CD14-positive monocyte (primary cell): ENCODE data around the gene MRGPRX4. TPM values are rescaled to one million over a fixed set of nuclear protein-coding genes. Genes with fewer than 3 reads are reported as not detected.
A peak's percentile ranks its signal among the peaks of the same experiment; 100 is the strongest.

Experiments used
- DNase-seq, 3 donors: peaks; one replicate each; pipeline ENCODE4 v3.0.0-alpha.2; 2011 to 2022
- H2AFZ ChIP-seq: 2 replicates; pipeline ENCODE4 v1.6.0; 2012; ENCODE audit warnings: mild to moderate bottlenecking, low read depth, low read length, inconsistent platforms; ENCODE audit not compliant: insufficient read depth, poor library complexity, severe bottlenecking
- H3K27ac ChIP-seq, 2 donors: 1 replicate in 1 of 2; 2 replicates in 1 of 2; pipeline ENCODE4 v1.5.1; 2012 to 2013; ENCODE audit warnings: low read length in 2 of 2, control low read depth in 1 of 2, inconsistent platforms in 1 of 2, low read depth in 1 of 2, mild to moderate bottlenecking in 1 of 2
- H3K27me3 ChIP-seq, 2 donors: one replicate each; pipeline versions ENCODE4 v1.6.0 to v1.6.1; 2011 to 2013; ENCODE audit warnings: low read length in 2 of 2; ENCODE audit not compliant: control insufficient read depth in 2 of 2, insufficient read depth in 2 of 2
- H3K36me3 ChIP-seq, 2 donors: replicated peaks in 1 of 2; 1 replicate in 1 of 2; 2 replicates in 1 of 2; pipeline versions ENCODE4 v1.5.1 to v1.6.1; 2012 to 2013; ENCODE audit warnings: low read length in 2 of 2, control low read depth in 1 of 2, inconsistent platforms in 1 of 2, mild to moderate bottlenecking in 1 of 2; ENCODE audit not compliant: insufficient read depth in 2 of 2, control insufficient read depth in 1 of 2
- H3K4me1 ChIP-seq, 2 donors: 1 replicate in 1 of 2; 2 replicates in 1 of 2; pipeline versions ENCODE4 v1.5.1 to v1.6.1; 2012 to 2013; ENCODE audit warnings: low read length in 2 of 2, control low read depth in 1 of 2, inconsistent platforms in 1 of 2, mild to moderate bottlenecking in 1 of 2, moderate library complexity in 1 of 2; ENCODE audit not compliant: insufficient read depth in 2 of 2, control insufficient read depth in 1 of 2
- H3K4me2 ChIP-seq: replicated peaks from 2 replicates; pipeline ENCODE3; 2012; ENCODE audit warnings: low read length, moderate library complexity, mild to moderate bottlenecking; ENCODE audit not compliant: poor library complexity, severe bottlenecking; ENCODE audit errors: extremely low read depth
- H3K4me3 ChIP-seq, 3 experiments: fragments of 200-600 bp in 1 of 3; sonication (generic) in 1 of 3; replicated peaks in 1 of 3; 1 replicate in 2 of 3; 2 replicates in 1 of 3; pipeline ENCODE4 v1.5.1; 2011 to 2013; ENCODE audit warnings: low read length in 3 of 3, mild to moderate bottlenecking in 3 of 3, control low read depth in 2 of 3, low read depth in 2 of 3, inconsistent platforms in 1 of 3, moderate library complexity in 1 of 3
- H3K79me2 ChIP-seq: 2 replicates; pipeline ENCODE4 v1.6.0; 2012; ENCODE audit warnings: mild to moderate bottlenecking, control low read depth, inconsistent platforms, low read length, moderate library complexity; ENCODE audit not compliant: insufficient read depth
- H3K9ac ChIP-seq: 2 replicates; pipeline ENCODE4 v1.6.0; 2017; ENCODE audit warnings: low read length, mild to moderate bottlenecking; ENCODE audit not compliant: insufficient read depth, poor library complexity, severe bottlenecking
- H3K9me3 ChIP-seq, 2 donors: replicated peaks in 1 of 2; 1 replicate in 1 of 2; 2 replicates in 1 of 2; pipeline versions ENCODE4 v1.5.1 to v1.6.1; 2012 to 2013; ENCODE audit warnings: low read length in 2 of 2, control low read depth in 1 of 2; ENCODE audit not compliant: control insufficient read depth in 1 of 2, insufficient read depth in 1 of 2
- H4K20me1 ChIP-seq: 2 replicates; pipeline ENCODE4 v1.6.0; 2012; ENCODE audit warnings: mild to moderate bottlenecking, low read length, control low read depth, moderate library complexity; ENCODE audit not compliant: insufficient read depth
- H3K27ac Mint-ChIP-seq, 7 donors: one replicate each; pipeline ENCODE4 v1.8.0; 2020; ENCODE audit warnings: mild to moderate bottlenecking in 7 of 7, mixed read lengths in 7 of 7, moderate library complexity in 6 of 7, inconsistent platforms in 2 of 7
- H3K27me3 Mint-ChIP-seq, 3 donors: one replicate each; pipeline ENCODE4 v1.8.0; 2021 to 2022; ENCODE audit warnings: low read depth in 3 of 3, mild to moderate bottlenecking in 3 of 3, mixed read lengths in 3 of 3, moderate library complexity in 3 of 3, inconsistent platforms in 1 of 3
- H3K36me3 Mint-ChIP-seq, 2 donors: one replicate each; pipeline ENCODE4 v1.8.0; 2020; ENCODE audit warnings: mixed read lengths in 2 of 2, inconsistent platforms in 1 of 2, mild to moderate bottlenecking in 1 of 2
- H3K4me1 Mint-ChIP-seq: one replicate; pipeline ENCODE4 v1.8.0; 2020; ENCODE audit warnings: mild to moderate bottlenecking, mixed read lengths
- H3K4me3 Mint-ChIP-seq, 2 donors: one replicate each; pipeline ENCODE4 v1.8.0; 2020; ENCODE audit warnings: mild to moderate bottlenecking in 2 of 2, mixed read lengths in 2 of 2, moderate library complexity in 1 of 2
- H3K9me3 Mint-ChIP-seq, 7 donors: one replicate each; pipeline ENCODE4 v1.8.0; 2020 to 2022; ENCODE audit warnings: mixed read lengths in 7 of 7, mild to moderate bottlenecking in 6 of 7, moderate library complexity in 6 of 7, inconsistent platforms in 2 of 7
- CTCF ChIP-seq: fragments of 200-600 bp; IDR thresholded peaks from one replicate; pipeline ENCODE4 v1.8.0; 2022; ENCODE audit warnings: antibody characterized with exemption, mild to moderate bottlenecking
- WGBS: methylation state at CpG from one replicate; pipeline ENCODE4 v1.1.5; 2013; ENCODE audit warnings: missing lambda C conversion rate; ENCODE audit not compliant: insufficient coverage; 5-methylcytosine and 5-hydroxymethylcytosine counted together
- intact Hi-C, 2 donors: fragments of 100-400 bp; cut with micrococcal nuclease; formaldehyde crosslinking; loops; one replicate each; pipeline versions ENCODE4 v1.15.0 to v1.15.1; 2023
- polyA plus RNA-seq, 3 donors: library from polyadenylated mRNA; depleted of rRNA in 1 of 3; unstranded in 2 of 3; stranded (reverse) in 1 of 3; fragments of 300-500 nt in 2 of 3; fragments of >200 nt in 1 of 3; fragmentation: Illumina TruSeq in 2 of 3; gene quantifications; 1 replicate in 2 of 3; 2 replicates in 1 of 3; pipeline ENCODE4 v1.2.3, GENCODE V29; 2012 to 2021

The MRGPRX4 gene
- polyA plus RNA-seq, 3 donors = not detected

- Mint-ChIP-seq H3K27ac (no peak overlapping the region), H3K4me1 (peaks cover 3% of the 10 kb centered on the region), H3K36me3 (no peaks in the 10 kb centered on the region), H3K4me3 (no peak overlapping the region), H3K27me3 (peaks cover 9 to 19% (median 9%) of the 10 kb centered on the region in 3 donors), H3K9me3 (peaks cover 0 to 8% (median 0%) of the 10 kb centered on the region in 7 donors)
- Histone ChIP-seq H2AFZ (no peak overlapping the region), H3K4me3 (no peak overlapping the region), H3K9me3 (no peaks in the 10 kb centered on the region), H3K27me3 (peaks cover 0 to 5% of the 10 kb centered on the region in 2 donors), H4K20me1 (no peaks in the 10 kb centered on the region), H3K36me3 (no peaks in the 10 kb centered on the region), H3K27ac (no peak overlapping the region), H3K9ac (no peak overlapping the region), H3K4me1 (no peaks in the 10 kb centered on the region), H3K4me2 (no peak overlapping the region), H3K79me2 (no peaks in the 10 kb centered on the region)
- TF ChIP-seq CTCF = no peak
- DNase-seq = no peak
- intact Hi-C loops = no loop called here
- WGBS = no CpG with 5 or more reads among the region's 1 CpG
Measured at GRCh38 chr11:18168372-18168771, 4.3 kb upstream of the MRGPRX4 start.

DNA sequence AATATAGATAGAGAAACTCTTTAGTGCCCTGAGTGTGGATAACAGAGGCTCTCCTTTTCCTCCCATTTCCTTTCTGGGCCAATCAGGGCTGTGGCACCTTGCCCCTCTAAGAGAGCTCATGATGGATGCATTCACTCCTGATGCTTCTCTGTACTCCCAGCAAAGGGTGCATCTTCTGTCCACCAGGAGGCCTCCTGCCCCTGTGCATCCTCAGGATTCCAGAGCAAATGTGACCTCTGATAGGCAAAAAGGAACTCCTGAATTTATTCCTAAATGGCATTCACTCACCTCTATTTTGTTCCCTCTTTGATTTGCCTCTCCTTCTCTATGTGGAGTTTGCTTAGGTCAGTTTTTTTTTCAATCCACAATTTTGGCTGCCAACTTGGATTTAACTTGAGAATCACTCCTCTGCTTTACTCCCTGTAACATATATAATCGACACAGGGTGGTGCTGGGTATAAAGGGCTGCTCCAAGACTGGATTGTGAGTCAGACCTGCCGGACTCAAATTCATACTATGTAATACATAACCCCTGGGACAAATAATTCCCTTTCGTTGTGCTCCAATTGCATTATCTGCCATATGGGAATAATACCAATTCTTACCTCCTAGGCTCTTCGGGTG is 1.1 kb upstream of the MRGPRX4 start:
- Histone ChIP-seq H3K9ac (no peak overlapping the region), H2AFZ (no peak overlapping the region), H3K36me3 (no peaks in the 10 kb centered on the region), H4K20me1 (no peaks in the 10 kb centered on the region), H3K27me3 (peaks cover under 1 to 12% of the 10 kb centered on the region in 2 donors), H3K9me3 (no peaks in the 10 kb centered on the region), H3K4me3 (no peak overlapping the region), H3K79me2 (no peaks in the 10 kb centered on the region), H3K27ac (no peak overlapping the region), H3K4me1 (no peaks in the 10 kb centered on the region), H3K4me2 (no peak overlapping the region)
- H3K4me1 Mint-ChIP-seq = no peaks in the 10 kb centered on the region
- no peak for DNase-seq
- peaks cover 0 to 5% (median 0%) of the 10 kb centered on the region in 7 donors for H3K9me3 Mint-ChIP-seq
- intact Hi-C loops = no loop called here
- H3K27ac Mint-ChIP-seq = no peak overlapping the region
- no peaks in the 10 kb centered on the region for H3K36me3 Mint-ChIP-seq
- peak; percentile 39 for TF ChIP-seq CTCF
- no peak overlapping the region for H3K4me3 Mint-ChIP-seq
- H3K27me3 Mint-ChIP-seq = peaks cover 15 to 21% (median 17%) of the 10 kb centered on the region in 3 donors
- WGBS = 57% methylated on average over 2 of the region's 4 CpGs
